OCI-LY1 (cell line): ENCODE measurements around the gene FZD7.

Source experiments
- EZH2 ChIP-seq: fragments of 200-600 bp; sonication (generic), shearing (Covaris generic); IDR thresholded peaks from 2 replicates; pipeline ENCODE4 v1.8.0; 2017; ENCODE audit warnings: borderline replicate concordance, mixed run types, mild to moderate bottlenecking, antibody characterized with exemption, low read length, moderate library complexity, mixed read lengths
- TF ChIP-seq, protein P1 (sequence below): fragments of 200-600 bp; sonication (generic), shearing (Covaris generic); IDR thresholded peaks from 2 replicates; pipeline ENCODE4 v1.5.1; 2017; ENCODE audit warnings: mild to moderate bottlenecking, antibody characterized with exemption, low read length, moderate library complexity, mixed read lengths

DNA sequence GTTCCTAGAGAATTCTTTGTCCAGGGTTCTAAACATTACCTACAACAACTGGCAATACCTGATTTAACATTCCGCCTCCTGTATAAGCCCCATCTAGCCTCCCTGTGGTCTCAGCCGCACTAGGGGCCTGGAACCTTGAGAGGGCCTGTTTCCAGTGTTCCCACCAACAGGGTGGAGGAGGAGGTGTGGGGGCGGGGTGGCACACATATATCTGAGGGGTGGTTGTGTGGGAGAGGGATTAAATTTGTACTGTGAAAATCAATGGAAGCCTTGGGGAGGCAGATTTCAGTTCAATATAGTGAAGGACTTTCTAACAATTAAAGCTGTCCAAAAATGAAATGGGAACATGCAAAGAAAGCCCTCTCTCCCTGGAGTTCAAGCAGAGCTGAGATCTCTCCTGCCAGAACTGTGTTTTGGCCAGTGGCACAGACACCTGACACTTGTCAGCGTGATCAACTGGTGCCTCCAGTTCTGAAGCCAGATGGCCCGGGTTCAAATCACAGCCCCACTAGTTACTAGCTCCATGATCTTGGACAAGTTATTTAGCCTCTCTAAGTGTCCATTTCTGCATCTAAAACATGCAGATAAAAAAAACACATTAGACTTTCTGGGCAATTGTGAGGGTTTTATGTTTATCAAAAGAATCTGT lies 17.0 kb upstream of the FZD7 start:
- TF ChIP-seq, protein P1, sequence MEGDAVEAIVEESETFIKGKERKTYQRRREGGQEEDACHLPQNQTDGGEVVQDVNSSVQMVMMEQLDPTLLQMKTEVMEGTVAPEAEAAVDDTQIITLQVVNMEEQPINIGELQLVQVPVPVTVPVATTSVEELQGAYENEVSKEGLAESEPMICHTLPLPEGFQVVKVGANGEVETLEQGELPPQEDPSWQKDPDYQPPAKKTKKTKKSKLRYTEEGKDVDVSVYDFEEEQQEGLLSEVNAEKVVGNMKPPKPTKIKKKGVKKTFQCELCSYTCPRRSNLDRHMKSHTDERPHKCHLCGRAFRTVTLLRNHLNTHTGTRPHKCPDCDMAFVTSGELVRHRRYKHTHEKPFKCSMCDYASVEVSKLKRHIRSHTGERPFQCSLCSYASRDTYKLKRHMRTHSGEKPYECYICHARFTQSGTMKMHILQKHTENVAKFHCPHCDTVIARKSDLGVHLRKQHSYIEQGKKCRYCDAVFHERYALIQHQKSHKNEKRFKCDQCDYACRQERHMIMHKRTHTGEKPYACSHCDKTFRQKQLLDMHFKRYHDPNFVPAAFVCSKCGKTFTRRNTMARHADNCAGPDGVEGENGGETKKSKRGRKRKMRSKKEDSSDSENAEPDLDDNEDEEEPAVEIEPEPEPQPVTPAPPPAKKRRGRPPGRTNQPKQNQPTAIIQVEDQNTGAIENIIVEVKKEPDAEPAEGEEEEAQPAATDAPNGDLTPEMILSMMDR, result no peak
- TF ChIP-seq EZH2, result no peak
